Right lung (tissue), 5 donors: ENCODE data around the gene IVNS1ABP. TPM values are rescaled to one million over a fixed set of nuclear protein-coding genes. Genes with fewer than 3 reads are reported as not detected.
"Not testable (repeated sequence)": the region's sequence is repeated elsewhere in the genome, so short reads cannot be mapped to it uniquely, and the experiment has no call there.

Experiments used
- DNase-seq, 2 donors: peaks; one replicate each; pipeline ENCODE4 v3.0.0-alpha.2; 2013
- polyA plus RNA-seq, 5 donors: library from polyadenylated mRNA; unstranded; fragments of 120-200 nt; gene quantifications; one replicate each; pipeline versions ENCODE4 v1.2.1 to v1.2.3, GENCODE V29; 2013; ENCODE audit warnings: inconsistent platforms in 1 of 5, low replicate concordance in 1 of 5; ENCODE audit not compliant: insufficient read length in 5 of 5, insufficient read depth in 1 of 5

The IVNS1ABP gene
- polyA plus RNA-seq, 5 donors, result 122 to 211 (median 200) TPM

- no peak for DNase-seq
These were observed 21.9 kb upstream of the IVNS1ABP start for GRCh38 chr1:185338719-185339622.

DNA sequence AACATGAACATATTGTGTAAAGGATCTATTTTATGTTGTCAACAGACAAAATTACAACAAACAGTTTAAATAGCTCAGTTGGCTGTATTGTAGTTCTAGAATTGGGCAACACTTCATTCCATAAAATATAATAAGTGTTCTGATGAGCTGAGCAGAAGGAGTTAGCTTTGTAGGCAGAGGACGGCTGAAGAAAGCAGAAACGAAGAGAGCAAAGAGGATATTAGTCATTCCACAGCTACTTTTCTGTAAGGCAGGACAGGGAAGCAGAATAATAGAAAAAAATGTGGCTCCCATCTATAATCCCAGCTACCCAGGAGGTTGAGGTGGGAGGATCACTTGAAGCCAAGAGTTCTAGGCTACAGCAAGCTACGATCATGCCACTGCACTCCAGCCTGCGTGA is 20.2 kb upstream of the IVNS1ABP start:
- DNase-seq, result peak in 1 of 2 donors; percentile 55

- no peak for DNase-seq
These were observed 17.1 kb upstream of the IVNS1ABP start for GRCh38 chr1:185334182-185334581.

DNA sequence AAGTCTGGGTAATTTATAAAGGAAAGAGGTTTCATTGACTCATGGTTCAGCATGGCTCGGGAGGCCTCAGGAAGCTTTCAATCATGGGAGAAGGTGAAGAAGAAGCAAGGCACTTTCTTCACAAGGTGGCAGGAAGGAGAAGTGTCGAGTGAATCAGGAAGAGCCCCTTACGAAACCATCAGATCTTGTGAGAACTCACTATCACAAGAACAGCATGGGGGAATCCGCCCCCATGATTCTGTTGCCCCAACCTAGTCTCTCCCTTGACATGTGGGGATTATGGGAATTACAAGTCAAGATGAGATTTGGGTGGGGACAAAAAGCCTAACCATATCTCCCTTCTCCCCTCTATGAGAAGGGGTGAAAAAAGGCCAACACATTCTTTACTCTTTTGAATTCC is 11.2 kb upstream of the IVNS1ABP start:
- DNase-seq, result no peak

DNA sequence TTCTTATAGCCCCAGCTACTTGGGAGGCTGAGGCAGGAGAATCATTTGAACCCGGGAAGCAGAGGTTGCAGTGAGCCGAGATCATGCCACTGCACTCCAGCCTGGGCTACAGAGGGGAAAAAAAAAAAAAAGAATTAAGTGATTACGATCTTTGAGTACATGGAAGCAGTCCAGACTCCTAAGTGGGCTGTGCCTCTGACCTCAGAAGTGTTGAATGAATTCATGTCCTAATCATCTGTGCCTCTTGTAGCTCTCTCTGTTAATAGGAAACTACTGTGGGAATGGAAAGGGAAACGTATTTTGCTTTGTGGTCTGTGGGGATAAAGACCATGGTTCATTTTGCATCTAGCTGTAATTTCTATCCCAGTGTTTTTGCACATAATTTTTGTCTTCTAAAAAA is 8.4 kb upstream of the IVNS1ABP start:
- DNase-seq, result peak; percentile 45 to 58

DNA sequence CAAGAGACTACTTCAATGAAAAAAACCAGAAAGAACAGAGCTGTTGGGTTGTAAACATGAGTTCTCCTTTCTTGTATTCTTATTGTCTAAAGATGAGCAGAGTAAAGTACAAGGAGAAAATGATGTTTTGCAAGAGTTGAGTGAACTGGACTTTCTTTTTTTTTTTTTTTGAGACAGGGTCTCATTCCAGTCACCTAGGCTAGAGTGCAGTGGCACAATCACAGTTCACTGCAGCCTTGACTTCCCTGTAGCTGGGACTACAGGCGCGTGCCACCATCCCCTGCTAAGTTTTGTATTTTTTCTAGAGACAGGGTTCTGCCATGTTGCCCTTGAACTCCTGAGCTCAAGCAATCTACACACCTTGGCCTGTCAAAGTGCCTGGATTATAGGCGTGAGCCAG is 7.1 kb upstream of the IVNS1ABP start:
- no peak for DNase-seq

GRCh38 chr1:185322636-185323035 is 5.6 kb upstream of the IVNS1ABP start:
- no peak for DNase-seq

DNA sequence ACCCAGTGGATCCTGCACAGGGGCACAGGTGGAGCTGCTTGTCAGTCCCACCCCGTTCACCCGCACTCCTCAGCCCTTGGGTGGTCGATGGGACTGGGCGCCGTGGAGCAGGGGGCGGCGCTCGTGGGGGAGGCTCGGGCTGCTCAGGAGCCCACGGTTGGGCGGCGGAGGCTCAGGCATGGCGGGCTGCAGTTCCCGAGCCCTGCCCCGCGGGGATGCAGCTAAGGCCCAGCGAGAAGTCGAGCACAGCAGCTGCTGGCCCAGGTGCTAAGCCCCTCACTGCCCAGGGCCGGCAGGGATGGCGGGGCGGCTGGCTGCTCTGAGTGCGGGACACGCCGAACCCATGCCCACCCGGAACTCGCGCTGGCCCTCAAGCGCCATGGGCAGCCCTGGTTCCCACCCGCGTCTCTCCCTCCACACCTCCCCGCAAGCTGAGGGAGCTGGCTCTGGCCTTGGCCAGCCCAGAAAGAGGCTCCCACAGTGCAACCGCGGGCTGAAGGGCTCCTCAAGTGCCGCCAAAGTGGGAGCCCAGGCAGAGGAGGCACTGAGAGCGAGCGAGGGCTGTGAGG is 4.7 kb upstream of the IVNS1ABP start:
- not testable (repeated sequence) for DNase-seq

DNA sequence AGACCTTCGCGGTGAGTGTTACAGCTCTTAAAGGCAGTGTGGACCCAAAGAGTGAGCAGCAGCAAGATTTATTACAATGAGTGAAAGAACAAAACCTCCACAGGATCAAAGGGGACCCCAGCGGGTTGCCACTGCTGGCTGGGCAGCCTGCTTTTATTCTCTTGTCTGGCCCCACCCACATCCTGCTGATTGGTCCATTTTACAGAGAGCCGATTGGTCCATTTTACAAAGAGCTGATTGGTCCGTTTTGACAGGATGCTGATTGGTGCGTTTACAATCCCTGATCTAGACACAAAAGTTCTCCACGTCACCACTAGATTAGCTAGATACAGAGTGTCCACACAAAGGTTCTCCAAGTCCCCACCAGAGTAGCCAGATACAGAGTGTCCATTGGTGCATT is 4.1 kb upstream of the IVNS1ABP start:
- DNase-seq, result not testable (repeated sequence)

DNA sequence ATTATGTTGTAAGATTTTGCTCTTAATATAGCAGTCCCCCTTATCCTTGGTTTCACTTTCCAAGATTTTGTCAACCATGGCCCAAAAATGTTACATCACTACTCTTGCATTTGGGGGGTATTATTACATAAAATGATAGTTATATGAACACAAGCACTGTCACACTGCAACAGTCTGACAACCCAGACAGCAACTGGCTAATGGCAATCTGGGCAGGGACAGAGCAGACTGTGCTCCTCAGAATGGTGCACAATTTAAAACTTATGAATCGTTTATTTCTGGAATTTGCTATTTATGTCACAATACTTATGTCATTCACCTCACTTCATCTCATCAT is 2.1 kb upstream of the IVNS1ABP start:
- no peak for DNase-seq

DNA sequence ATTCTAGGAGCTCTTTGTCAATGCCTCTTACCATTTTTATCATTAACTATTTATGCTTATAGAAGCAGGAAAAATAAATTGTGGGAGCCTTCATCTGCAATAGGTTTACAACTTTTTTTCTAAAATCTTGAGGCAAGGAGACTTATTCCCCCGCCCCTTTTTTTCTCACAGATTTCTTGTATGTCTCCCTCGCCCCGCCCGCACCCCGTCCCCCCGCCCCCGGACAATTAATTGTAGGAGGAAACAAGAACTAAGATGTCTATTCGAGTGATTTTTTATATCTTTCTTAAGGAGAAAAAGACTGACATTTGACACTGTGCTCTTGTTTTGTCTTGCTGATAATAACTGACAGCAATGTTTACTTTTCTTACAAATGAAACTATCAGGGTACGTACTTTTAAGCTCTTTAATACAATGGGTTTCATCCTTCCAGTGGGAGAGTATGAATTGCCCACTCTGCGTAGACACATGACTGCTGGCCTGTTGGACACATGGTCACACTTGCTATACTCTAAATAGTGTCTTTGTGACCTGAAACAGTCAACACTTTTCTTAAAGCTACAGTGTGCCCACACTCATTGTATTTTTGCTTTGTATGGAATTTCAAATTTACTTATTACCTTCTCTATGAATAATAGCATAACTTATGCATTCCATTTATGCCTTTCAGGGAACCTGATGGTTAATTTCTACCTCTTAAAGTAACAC is 1.5 kb upstream of the IVNS1ABP start:
- no peak for DNase-seq

- no peak for DNase-seq
These were observed 855 bp upstream of the IVNS1ABP start for GRCh38 chr1:185317886-185318310.

DNA sequence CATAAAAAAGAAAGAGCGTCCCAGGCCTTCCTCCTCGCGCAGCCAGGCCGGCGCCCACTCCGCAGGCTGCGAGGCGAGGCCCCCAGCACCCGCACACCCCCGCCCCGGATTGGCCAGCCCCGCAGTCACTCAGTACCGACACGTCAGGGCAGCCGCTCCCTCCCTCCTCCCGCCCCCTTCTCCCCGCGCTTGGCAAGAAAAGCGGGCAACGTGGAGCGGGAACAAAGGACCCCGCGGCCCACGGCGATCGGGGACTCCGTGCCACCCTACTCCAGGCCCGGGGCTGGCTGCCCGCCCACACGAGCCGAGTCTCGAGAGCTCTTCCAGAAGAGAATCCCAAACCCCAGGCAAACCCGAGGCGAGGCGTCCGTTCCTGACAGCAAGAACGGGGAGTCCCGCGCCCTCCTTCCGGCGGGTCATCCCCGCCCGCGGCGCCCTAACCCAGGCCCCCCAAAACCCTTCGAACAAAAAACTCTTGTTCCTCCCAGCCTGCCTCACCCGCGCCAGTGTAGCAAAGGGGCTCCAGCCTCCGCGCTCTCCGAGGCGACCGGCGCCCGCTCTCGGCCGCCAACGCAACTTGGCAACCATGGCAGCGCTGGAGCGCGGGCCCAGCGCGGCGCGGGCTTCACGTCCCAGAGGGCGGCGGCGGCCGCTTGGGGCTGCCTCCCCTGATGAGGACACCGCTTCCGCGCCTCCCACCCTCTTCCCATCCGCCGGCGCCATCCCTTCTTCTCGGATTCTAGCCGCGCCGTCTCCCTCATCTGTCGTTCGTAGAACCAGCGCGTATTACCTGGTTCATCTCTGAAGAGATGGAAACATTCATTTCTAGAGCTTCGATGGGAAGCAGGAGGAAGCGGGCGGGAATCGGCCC is 645 bp downstream of the IVNS1ABP start:
- peak; percentile 92 to 93 for DNase-seq

- DNase-seq, result no peak
These were observed 1.5 kb downstream of the IVNS1ABP start for GRCh38 chr1:185315445-185316071.

GRCh38 chr1:185314411-185314810 is 2.6 kb downstream of the IVNS1ABP start:
- no peak for DNase-seq

- no peak for DNase-seq
These were observed 4.5 kb downstream of the IVNS1ABP start for GRCh38 chr1:185312361-185313138.

DNA sequence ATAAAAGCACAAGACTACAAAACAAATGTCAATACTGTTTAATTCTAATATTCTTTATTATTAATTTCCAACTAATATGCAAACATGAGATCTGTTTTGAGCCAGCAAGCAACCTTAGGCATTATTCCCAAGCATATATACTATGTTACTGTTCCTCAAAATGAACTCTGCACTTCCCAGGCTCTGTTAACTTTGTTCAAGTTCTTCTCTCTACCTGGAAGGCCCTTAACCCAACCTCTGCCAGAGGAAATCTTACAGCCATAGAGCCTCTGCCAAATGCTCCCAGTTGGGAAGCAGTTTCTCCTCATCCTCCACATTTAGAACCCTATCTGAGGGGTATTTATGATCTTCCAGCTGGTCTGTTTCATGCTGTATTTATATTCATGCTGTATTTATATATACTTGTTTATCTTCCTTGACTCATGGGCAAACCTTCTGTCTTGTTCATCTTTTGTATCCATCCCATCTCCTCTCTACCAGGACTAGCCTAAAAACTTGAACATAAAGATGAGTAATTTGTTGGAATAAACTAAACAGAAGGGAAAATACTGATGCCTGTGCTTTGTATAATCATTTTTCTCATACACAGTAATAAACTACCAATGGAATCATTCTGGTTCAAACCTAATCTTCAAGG is 5.3 kb downstream of the IVNS1ABP start:
- DNase-seq, result no peak

DNA sequence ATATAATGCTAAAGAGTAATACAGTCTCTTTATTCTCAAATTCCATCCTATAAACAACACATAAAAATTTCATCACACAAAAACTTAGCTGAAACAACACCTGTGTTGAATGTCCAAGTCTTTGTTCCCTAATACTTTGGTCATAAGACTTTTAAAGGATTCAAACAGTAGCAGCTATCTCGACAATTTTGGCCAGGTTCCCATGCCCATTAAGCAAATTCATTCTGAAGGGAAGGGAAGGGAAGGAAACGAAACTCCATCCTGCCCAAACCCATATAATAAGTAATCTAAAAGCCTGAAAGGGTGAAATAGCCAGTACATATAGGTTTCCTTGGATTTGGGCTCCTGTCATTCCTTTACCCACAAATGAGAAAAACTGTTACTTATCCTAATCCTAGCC is 7.5 kb downstream of the IVNS1ABP start:
- DNase-seq, result no peak

- DNase-seq, result no peak
These were observed 8.9 kb downstream of the IVNS1ABP start for GRCh38 chr1:185308126-185308525.

DNA sequence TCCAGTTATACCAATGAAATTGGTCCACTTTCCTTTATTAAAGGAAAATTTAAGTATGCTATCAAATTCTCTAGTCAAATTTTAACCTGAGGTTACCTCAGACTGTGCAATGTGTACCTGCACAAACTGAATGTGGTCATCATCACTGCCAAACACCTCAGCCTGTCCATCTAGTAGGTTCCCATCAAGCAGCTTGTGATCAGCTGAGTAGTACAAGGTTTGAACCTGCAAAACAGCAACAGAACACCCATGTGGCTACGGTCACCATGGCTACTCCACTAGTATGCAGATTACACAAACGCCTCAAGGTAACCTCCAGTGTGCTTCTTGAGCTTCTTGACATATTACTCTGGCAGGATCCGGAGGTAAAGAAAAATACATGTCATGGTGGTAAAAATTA is 11.6 kb downstream of the IVNS1ABP start:
- no peak for DNase-seq
